Measurements from ENCODE around the gene TTC38. TPM values are rescaled to one million over a fixed set of nuclear protein-coding genes. Genes with fewer than 3 reads are reported as not detected.

Gene TTC38
- total and polyA plus RNA-seq, 2 donors from 2014 or later: 41.3 to 100 TPM

GRCh38 chr22:46292732-46293131, 24.9 kb downstream of the TTC38 start:
- H3K27ac ChIP-seq (ENCODE audit: low read depth in 2 of 2, low read length in 2 of 2): peak overlapping the region; percentile 49 to 73
- no peak for FAIRE-seq
- H3K4me3 ChIP-seq (ENCODE audit: low read length in 3 of 3): no peak overlapping the region

GRCh38 chr22:46293577-46294260, 25.9 kb downstream of the TTC38 start:
- FAIRE-seq (no peak), DNase-seq (no peak)
- H3K4me3 ChIP-seq (ENCODE audit: low read length in 3 of 3): no peak overlapping the region
- no peak overlapping the region for H3K9ac ChIP-seq (ENCODE audit: low read length in 3 of 3)
- H3K27ac ChIP-seq (ENCODE audit: low read depth in 2 of 2, low read length in 2 of 2): peak overlapping the region in 1 of 2 donors; percentile 36
- H3K27me3 ChIP-seq (ENCODE audit: control insufficient read depth, insufficient read depth, low read length): no peaks in the 10 kb centered on the region
- peaks cover 0 to 34% (median 4%) of the 10 kb centered on the region in 3 donors for H3K36me3 ChIP-seq (ENCODE audit: control insufficient read depth in 2 of 3, insufficient read depth in 3 of 3, low read length in 3 of 3)
- no peak for TF ChIP-seq CTCF (IDR thresholded peaks at IDR 0.05; ENCODE audit: borderline replicate concordance, extremely low read depth, insufficient read depth)
- H3K9me3 ChIP-seq (ENCODE audit: control insufficient read depth in 2 of 3, insufficient read depth in 1 of 3, low read length in 3 of 3): no peaks in the 10 kb centered on the region
- peaks cover 0 to 9% (median 6%) of the 10 kb centered on the region in 3 donors for H3K4me1 ChIP-seq (ENCODE audit: control insufficient read depth in 2 of 3, insufficient read depth in 2 of 3, low read depth in 1 of 3, low read length in 3 of 3)
- intact Hi-C loops (cut with DNase I): no loop called here

More at GRCh38 chr22:46292732-46293131, 24.9 kb downstream of the TTC38 start:
- no peak for DNase-seq
- H3K4me1 ChIP-seq (ENCODE audit: control insufficient read depth in 2 of 3, insufficient read depth in 2 of 3, low read depth in 1 of 3, low read length in 3 of 3): peaks cover 0 to 12% (median 6%) of the 10 kb centered on the region in 3 donors
- intact Hi-C loops (cut with DNase I): no loop called here
- peaks cover 0 to 35% (median 4%) of the 10 kb centered on the region in 3 donors for H3K36me3 ChIP-seq (ENCODE audit: control insufficient read depth in 2 of 3, insufficient read depth in 3 of 3, low read length in 3 of 3)
- H3K9me3 ChIP-seq (ENCODE audit: control insufficient read depth in 2 of 3, insufficient read depth in 1 of 3, low read length in 3 of 3): no peaks in the 10 kb centered on the region
- no peak for TF ChIP-seq CTCF (IDR thresholded peaks at IDR 0.05; ENCODE audit: borderline replicate concordance, extremely low read depth, insufficient read depth)
- no peak overlapping the region for H3K9ac ChIP-seq (ENCODE audit: low read length in 3 of 3)
- H3K27me3 ChIP-seq (ENCODE audit: control insufficient read depth, insufficient read depth, low read length): no peaks in the 10 kb centered on the region

GRCh38 chr22:46294784-46295183, 27.0 kb downstream of the TTC38 start:
- FAIRE-seq (no peak), DNase-seq (no peak)
- Histone ChIP-seq H3K9me3 (ENCODE audit: control insufficient read depth in 2 of 3, insufficient read depth in 1 of 3, low read length in 3 of 3) (no peaks in the 10 kb centered on the region), H3K36me3 (ENCODE audit: control insufficient read depth in 2 of 3, insufficient read depth in 3 of 3, low read length in 3 of 3) (peaks cover 0 to 23% (median 4%) of the 10 kb centered on the region in 3 donors), H3K4me1 (ENCODE audit: control insufficient read depth in 2 of 3, insufficient read depth in 2 of 3, low read depth in 1 of 3, low read length in 3 of 3) (peaks cover 0 to 6% (median 6%) of the 10 kb centered on the region in 3 donors), H3K27me3 (ENCODE audit: control insufficient read depth, insufficient read depth, low read length) (no peaks in the 10 kb centered on the region), H3K9ac (ENCODE audit: low read length in 3 of 3) (no peak overlapping the region), H3K27ac (ENCODE audit: low read depth in 2 of 2, low read length in 2 of 2) (no peak overlapping the region), H3K4me3 (ENCODE audit: low read length in 3 of 3) (no peak overlapping the region)
- intact Hi-C loops (cut with DNase I): no loop called here
- TF ChIP-seq CTCF (IDR thresholded peaks at IDR 0.05; ENCODE audit: borderline replicate concordance, extremely low read depth, insufficient read depth): no peak
